HCT116 (cell line): Measurements from ENCODE around the gene CETP. TPM values are rescaled to one million over a fixed set of nuclear protein-coding genes. Genes with fewer than 3 reads are reported as not detected.

Experiments used
- ATAC-seq: fragments of 200-7000 bp; cut with Tn5 transposase; 2 replicates; pipeline ENCODE4 v1.9.1; 2020; ENCODE audit warnings: mild to moderate bottlenecking, moderate library complexity
- BruUV-seq: library from RNA; stranded (reverse); fragments of 400-500 nt; replicated peaks from 2 replicates; lab custom pipeline; 2021; lab: Mats Ljungman, UMichigan
- CTCF ChIA-PET: fragments of 300-600 bp; sonication (Branson Sonifier 250); formaldehyde crosslinking; loops from one replicate; lab custom pipeline; 2021; ENCODE audit warnings: antibody characterized with exemption; lab: Charles Lee
- POLR2A ChIA-PET: fragments of 300-600, 350-600 bp; sonication (Branson Sonifier 250); formaldehyde crosslinking; loops from one replicate; lab custom pipeline; 2021; ENCODE audit warnings: antibody characterized with exemption; lab: Charles Lee
- RAD21 ChIA-PET, 2 experiments: fragments of 300-600 bp; sonication (Branson Sonifier 250); formaldehyde crosslinking; loops; one replicate each; lab custom pipeline; 2023; ENCODE audit warnings: low total read pairs in 2 of 2; ENCODE audit not compliant: uncharacterized antibody in 2 of 2, unreplicated experiment in 2 of 2, low non-redundant PET in 1 of 2; lab: Charles Lee
- DNase-seq: peaks from one replicate; pipeline ENCODE4 v3.0.0-alpha.2; 2010; ENCODE audit warnings: low read depth, low spot score
- H2AFZ ChIP-seq: fragments of 200-600 bp; shearing (Covaris generic), sonication (generic); 2 replicates; pipeline ENCODE4 v1.6.1; 2017; ENCODE audit warnings: low read depth, mixed run types, mixed read lengths, antibody characterized with exemption, low read length; ENCODE audit not compliant: poor library complexity, severe bottlenecking
- H3K27ac ChIP-seq: 2 replicates; pipeline ENCODE4 v1.5.1; 2012; ENCODE audit warnings: low read depth, low read length
- H3K27me3 ChIP-seq: fragments of 200-600 bp; sonication (generic); 2 replicates; pipeline ENCODE4 v1.6.1; 2016; ENCODE audit warnings: mixed run types, low read length, mixed read lengths; ENCODE audit not compliant: insufficient read depth
- H3K36me3 ChIP-seq, 2 experiments: fragments of 200-500 bp in 1 of 2; fragments of 200-600 bp in 1 of 2; sonication (Bioruptor generic) in 1 of 2; sonication (generic) in 1 of 2; 2 replicates each; pipeline versions ENCODE4 v1.5.1 to v1.6.1; 2014 to 2016; ENCODE audit warnings: low read length in 2 of 2, inconsistent platforms in 1 of 2, mixed read lengths in 1 of 2, mixed run types in 1 of 2; ENCODE audit not compliant: insufficient read depth in 2 of 2, control insufficient read depth in 1 of 2
- H3K4me1 ChIP-seq, 2 experiments: fragments of 200-600 bp in 1 of 2; sonication (generic) in 1 of 2; 2 replicates each; pipeline versions ENCODE4 v1.5.1 to v1.6.1; 2012 to 2017; ENCODE audit warnings: low read length in 2 of 2, inconsistent platforms in 1 of 2, mild to moderate bottlenecking in 1 of 2, mixed read lengths in 1 of 2, mixed run types in 1 of 2, moderate library complexity in 1 of 2; ENCODE audit not compliant: insufficient read depth in 2 of 2, control insufficient read depth in 1 of 2
- H3K4me2 ChIP-seq: fragments of 200-600 bp; sonication (generic); 2 replicates; pipeline ENCODE4 v1.6.1; 2017; ENCODE audit warnings: mixed run types, low read length, mixed read lengths
- H3K4me3 ChIP-seq, 2 experiments: fragments of 200-600 bp in 1 of 2; sonication (generic) in 1 of 2; replicated peaks in 1 of 2; 2 replicates each; pipeline ENCODE4 v1.5.1; 2011 to 2016; ENCODE audit warnings: low read length in 2 of 2, control low read depth in 1 of 2, low read depth in 1 of 2, mild to moderate bottlenecking in 1 of 2, mixed read lengths in 1 of 2, mixed run types in 1 of 2
- H3K79me2 ChIP-seq: fragments of 200-600 bp; sonication (generic); 2 replicates; pipeline ENCODE4 v1.6.1; 2017; ENCODE audit warnings: mild to moderate bottlenecking, mixed run types, low read length, moderate library complexity, mixed read lengths; ENCODE audit not compliant: insufficient read depth
- H3K9ac ChIP-seq: fragments of 200-600 bp; sonication (generic); 2 replicates; pipeline ENCODE4 v1.6.1; 2016; ENCODE audit warnings: low read length, mixed read lengths
- H3K9me2 ChIP-seq: fragments of 200-600 bp; sonication (generic), shearing (Covaris generic); 2 replicates; pipeline ENCODE4 v1.6.1; 2017; ENCODE audit warnings: mixed run types, mild to moderate bottlenecking, moderate library complexity; ENCODE audit not compliant: insufficient read depth
- H3K9me3 ChIP-seq, 2 experiments: fragments of 200-500 bp in 1 of 2; fragments of 200-600 bp in 1 of 2; sonication (Bioruptor generic) in 1 of 2; sonication (generic) in 1 of 2; 2 replicates each; pipeline ENCODE4 v1.6.1; 2014 to 2017; ENCODE audit warnings: low read length in 2 of 2, mixed read lengths in 2 of 2, inconsistent platforms in 1 of 2, low read depth in 1 of 2, mild to moderate bottlenecking in 1 of 2, mixed run types in 1 of 2, moderate library complexity in 1 of 2; ENCODE audit not compliant: control insufficient read depth in 1 of 2, insufficient read depth in 1 of 2
- H4K20me1 ChIP-seq: fragments of 200-600 bp; sonication (generic), shearing (Covaris generic); 2 replicates; pipeline ENCODE4 v1.6.1; 2017; ENCODE audit warnings: mixed run types, mild to moderate bottlenecking, moderate library complexity; ENCODE audit not compliant: insufficient read depth
- CBX3 ChIP-seq: IDR thresholded peaks from 2 replicates; pipeline ENCODE4 v1.6.1; 2012; ENCODE audit warnings: low read depth
- EZH2 ChIP-seq: fragments of 200-600 bp; sonication (generic); IDR thresholded peaks from 2 replicates; pipeline ENCODE4 v1.6.1; 2017; ENCODE audit warnings: antibody characterized with exemption, mixed run types
- POLR2AphosphoS5 ChIP-seq: IDR thresholded peaks from 2 replicates; pipeline ENCODE4 v1.6.1; 2011; ENCODE audit warnings: mild to moderate bottlenecking, low read depth, low read length, moderate library complexity
- SIN3A ChIP-seq: IDR thresholded peaks from 2 replicates; pipeline ENCODE4 v1.6.1; 2012; ENCODE audit warnings: low read depth
- TCF7L2 ChIP-seq: IDR thresholded peaks from 2 replicates; pipeline ENCODE4 v1.7.0; 2011; ENCODE audit warnings: borderline replicate concordance, inconsistent platforms; ENCODE audit not compliant: insufficient read depth, insufficient read length; ENCODE audit errors: extremely low read depth
- intact Hi-C: fragments of 100-400 bp; cut with micrococcal nuclease; formaldehyde crosslinking; loops from 2 replicates; pipeline ENCODE4 v1.10.0; 2022
- total RNA-seq: library from RNA; stranded (reverse); gene quantifications from one replicate; pipeline ENCODE4 v1.2.1, GENCODE V29; 2021; ENCODE audit not compliant: unreplicated experiment

CETP gene
- total RNA-seq, 1 experiment from 2014 or later = not detected

DNA sequence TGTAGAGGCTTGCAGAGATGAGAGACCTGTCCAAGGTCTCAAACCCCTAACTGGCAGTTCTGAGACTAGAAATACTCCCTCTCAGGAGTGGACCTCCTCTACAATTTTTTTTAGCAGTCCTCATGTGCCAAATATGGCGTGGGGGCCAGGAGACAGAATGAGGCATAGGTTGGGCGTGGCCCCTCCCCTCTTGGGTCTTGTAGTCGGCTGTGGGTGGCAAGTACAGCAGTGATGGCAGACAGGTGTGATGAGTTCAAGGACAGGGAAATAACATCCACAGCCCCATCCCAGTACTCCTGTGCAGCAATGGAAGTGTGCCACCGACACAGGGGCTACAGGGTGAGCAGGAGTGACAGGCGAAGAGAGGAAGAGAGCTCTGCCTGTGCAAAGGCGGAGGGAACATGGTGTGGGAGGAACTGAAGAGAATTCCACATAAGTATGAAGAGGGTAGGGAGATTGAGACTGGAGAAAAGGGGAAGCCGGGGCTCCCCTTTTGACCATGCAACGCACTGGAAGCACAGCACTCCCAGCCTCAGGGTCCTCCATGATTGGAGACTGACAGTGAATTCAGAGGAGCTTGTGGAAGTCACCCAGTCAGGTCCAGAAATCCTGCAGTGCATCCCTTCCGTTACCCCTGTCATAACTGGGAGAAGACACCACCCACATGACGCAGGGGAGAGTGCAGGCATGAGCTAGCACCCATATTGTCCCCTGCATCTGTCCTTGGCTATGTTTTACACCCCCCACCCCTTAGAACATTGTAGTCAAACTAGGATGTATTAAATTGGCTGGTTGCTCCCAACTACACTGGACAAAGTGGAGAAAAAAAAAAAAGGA lies 14.8 kb upstream of the CETP start (continued):
- no peak for TF ChIP-seq TCF7L2
- peak; percentile 40 for TF ChIP-seq POLR2AphosphoS5
- no peak for TF ChIP-seq SIN3A
- TF ChIP-seq EZH2 = no peak
- TF ChIP-seq, all 23 proteins: peak for 3

DNA sequence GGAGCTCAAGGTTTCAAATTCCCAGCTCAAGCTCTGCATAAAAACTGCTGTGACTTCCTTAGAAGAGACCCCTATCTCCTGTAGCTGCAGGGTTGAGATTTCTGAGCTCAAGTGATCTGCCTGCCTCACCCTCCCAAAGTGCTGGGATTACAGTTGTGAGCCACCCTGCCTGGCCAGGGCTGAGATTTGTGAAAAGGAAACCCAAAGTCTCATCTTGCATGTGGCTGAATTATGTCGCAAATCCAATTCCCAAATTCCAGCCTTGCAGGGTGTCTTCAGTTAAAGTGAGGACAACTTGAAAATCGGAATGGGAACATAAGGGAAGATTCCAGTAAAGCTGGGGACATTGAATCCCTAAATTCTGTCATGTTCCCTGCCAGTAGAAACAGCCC lies 14.2 kb upstream of the CETP start:
- Histone ChIP-seq H3K79me2 (no peaks in the 10 kb centered on the region), H3K9me3 (no peaks in the 10 kb centered on the region), H3K9me2 (no peaks in the 10 kb centered on the region), H3K4me3 (no peak overlapping the region), H3K4me1 (peaks cover 0 to 3% of the 10 kb centered on the region in 2 experiments; a peak in 1 of 4 replicates), H4K20me1 (no peaks in the 10 kb centered on the region), H3K9ac (no peak overlapping the region), H3K4me2 (no peak overlapping the region), H2AFZ (no peak overlapping the region), H3K36me3 (peaks cover 20 to 27% of the 10 kb centered on the region in 2 experiments; a peak in 3 of 4 replicates), H3K27me3 (no peaks in the 10 kb centered on the region), H3K27ac (no peak overlapping the region)
- no TSS peak for BruUV-seq
- DNase-seq (no peak), ATAC-seq (no peak)
- ChIA-PET POLR2A (interaction anchor here (4.4 kb wide), 1 partner anchor 15 kb away, joined by 25 read pairs; the partner anchor contains the start of gene HERPUD1), CTCF (interaction anchor here (1.2 kb wide), 1 partner anchor 17 kb away, joined by 5 read pairs; no protein-coding TSS in a partner anchor), RAD21 (no interaction called here)
- TF ChIP-seq POLR2AphosphoS5 (peak; percentile 8; the same call in 1 of the 2 replicates), CBX3 (no peak), TCF7L2 (no peak)
- intact Hi-C loops = no loop called here
